Testis (tissue), 3 donors: ENCODE measurements around the gene KCTD18. TPM values are rescaled to one million over a fixed set of nuclear protein-coding genes. Genes with fewer than 3 reads are reported as not detected.

Experiments used
- DNase-seq: peaks from one replicate; pipeline ENCODE4 v3.0.0-alpha.2; 2019
- H3K27ac ChIP-seq, 2 donors: fragments of 200-600 bp; sonication (generic); one replicate each; pipeline ENCODE4 v1.5.1; 2019
- H3K27me3 ChIP-seq: fragments of 200-600 bp; sonication (generic); one replicate; pipeline ENCODE4 v1.5.1; 2019
- H3K36me3 ChIP-seq: fragments of 200-600 bp; sonication (generic); one replicate; pipeline ENCODE4 v1.5.1; 2017; ENCODE audit warnings: low read depth; ENCODE audit errors: missing control alignments
- H3K4me1 ChIP-seq: fragments of 200-600 bp; sonication (generic); one replicate; pipeline ENCODE4 v1.5.1; 2019
- H3K4me3 ChIP-seq, 2 donors: fragments of 200-600 bp; sonication (generic); one replicate each; pipeline ENCODE4 v1.5.1; 2017 to 2019
- H3K9me3 ChIP-seq: fragments of 200-600 bp; sonication (generic); one replicate; pipeline ENCODE4 v1.5.1; 2017
- CTCF ChIP-seq, 3 experiments: fragments of 450-650 bp in 2 of 3; fragments of 200-600 bp in 1 of 3; sonication (generic) in 1 of 3; IDR thresholded peaks; one replicate each; pipeline ENCODE4 v1.5.1; 2016 to 2019; ENCODE audit warnings: antibody characterized with exemption in 3 of 3, mild to moderate bottlenecking in 2 of 3, moderate library complexity in 1 of 3
- POLR2A ChIP-seq: fragments of 450-650 bp; IDR thresholded peaks from one replicate; pipeline ENCODE4 v1.6.1; 2017; ENCODE audit warnings: antibody characterized with exemption, mild to moderate bottlenecking, moderate library complexity
- WGBS, 2 donors: methylation state at CpG; one replicate each; pipeline ENCODE4 v1.1.5; 2018; 5-methylcytosine and 5-hydroxymethylcytosine counted together
- intact Hi-C: fragments of 100-400 bp; cut with DNase I; formaldehyde crosslinking; loops from one replicate; pipeline ENCODE4 v1.15.1; 2023; ENCODE audit warnings: low total_unique reads
- polyA plus RNA-seq: library from polyadenylated mRNA; stranded (reverse); fragments of 350-450 nt; fragmentation: Illumina TruSeq; extraction: RNeasy Lipid Tissue Mini Kit (QIAGEN cat#74804); gene quantifications from one replicate; pipeline ENCODE4 v1.2.3, GENCODE V29; 2014; ENCODE audit warnings: low read depth, low replicate concordance; ENCODE audit not compliant: insufficient read depth
- total RNA-seq, 2 donors: library from RNA; depleted of rRNA; stranded (reverse); fragments of >200 nt; gene quantifications; one replicate each; pipeline ENCODE4 v1.2.3, GENCODE V29; 2016

Gene KCTD18
- total and polyA plus RNA-seq, 3 donors from 2014 or later = 16.9 to 27.1 (median 21.4) TPM

GRCh38 chr2:200470230-200470629, 39.6 kb downstream of the KCTD18 start:
- no peak for TF ChIP-seq CTCF (IDR thresholded peaks at IDR 0.05)
- TF ChIP-seq POLR2A = no peak
- intact Hi-C loops = loop anchor here (10.0 kb wide), 1 partner anchor 165 kb away; the partner anchor contains the start of gene SPATS2L
- WGBS, 2 donors = 25 to 56% methylated on average over 3 of the region's 3 CpGs
- H3K27me3 ChIP-seq = no peaks in the 10 kb centered on the region
- H3K27ac ChIP-seq = no peak overlapping the region
- no peak for DNase-seq
- H3K4me3 ChIP-seq = no peak overlapping the region
- peaks cover 10% of the 10 kb centered on the region for H3K4me1 ChIP-seq
- no peaks in the 10 kb centered on the region for H3K36me3 ChIP-seq
- no peaks in the 10 kb centered on the region for H3K9me3 ChIP-seq

DNA sequence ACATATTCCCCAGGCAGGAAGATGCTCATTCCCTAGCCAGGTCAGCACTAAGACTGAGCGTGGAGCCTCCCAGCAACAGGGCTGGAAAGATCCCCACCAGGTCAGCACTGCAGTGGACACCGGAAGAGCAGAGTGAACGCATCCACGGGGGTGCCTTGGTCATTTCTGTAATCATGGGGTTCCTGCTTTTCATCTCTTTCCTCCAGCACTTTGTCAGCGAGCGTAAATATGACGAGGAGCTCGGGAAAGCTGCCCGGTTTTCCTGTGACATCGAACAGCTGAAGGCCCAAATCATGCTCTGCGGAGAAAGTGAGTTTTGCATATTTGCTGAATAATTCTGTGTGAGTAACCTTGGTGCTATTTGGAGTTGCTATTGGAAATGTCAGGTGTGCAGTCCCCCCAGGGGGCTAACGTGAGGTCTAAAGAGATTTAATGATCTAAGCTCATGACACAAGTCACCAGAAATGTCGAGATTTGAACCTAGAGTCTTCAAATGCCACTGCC, 40.1 kb downstream of the KCTD18 start:
- WGBS, 2 donors = 71 to 77% methylated on average over 10 to 13 of the region's 13 CpGs
- Histone ChIP-seq H3K4me1 (peaks cover 10% of the 10 kb centered on the region), H3K27ac (no peak overlapping the region), H3K36me3 (no peaks in the 10 kb centered on the region), H3K27me3 (no peaks in the 10 kb centered on the region), H3K4me3 (no peak overlapping the region), H3K9me3 (no peaks in the 10 kb centered on the region)
- no peak for DNase-seq
- intact Hi-C loops = loop anchor here (10.0 kb wide), 1 partner anchor 165 kb away; the partner anchor contains the start of gene SPATS2L
- TF ChIP-seq CTCF (IDR thresholded peaks at IDR 0.05) = no peak
- TF ChIP-seq POLR2A = no peak

DNA sequence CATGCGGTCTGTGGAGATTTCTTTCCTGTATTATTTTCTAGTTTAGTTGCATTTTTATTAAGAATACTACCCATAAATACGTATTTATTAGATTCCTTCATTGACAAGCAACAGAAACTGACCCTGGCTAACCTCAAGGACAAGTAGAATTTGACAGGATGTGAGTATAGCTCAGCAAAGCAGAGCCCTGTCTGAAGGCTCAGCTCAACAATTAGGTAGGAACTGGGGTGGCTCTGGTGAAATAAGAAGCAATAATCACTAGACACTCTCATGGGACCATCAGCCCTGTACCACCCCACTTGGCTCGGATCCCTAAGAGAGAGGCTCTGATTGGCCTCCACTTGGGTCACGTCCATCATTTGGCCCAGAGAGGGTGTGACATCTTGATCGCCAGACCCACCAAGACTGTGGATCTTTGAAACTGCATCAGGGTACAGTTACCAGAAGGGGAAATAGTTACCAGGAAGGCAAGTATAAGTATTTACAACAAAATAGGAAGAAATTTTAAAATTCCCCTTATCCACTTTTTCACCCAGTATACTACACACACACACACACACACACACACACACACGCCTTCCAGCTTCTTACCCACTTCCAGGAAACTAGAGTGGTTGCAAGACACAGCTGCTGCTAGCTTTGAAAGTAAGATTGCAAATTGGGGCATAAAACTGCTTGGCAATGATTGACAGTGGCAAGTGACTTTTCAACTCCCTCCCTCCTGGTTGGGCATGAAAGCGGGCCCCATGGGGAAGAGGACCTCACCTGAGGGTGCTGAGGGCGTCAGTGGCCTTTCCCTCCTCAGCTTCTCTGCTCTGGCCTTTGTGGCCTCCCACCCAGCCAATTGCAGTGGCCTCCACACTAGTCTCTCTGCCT, 41.8 kb downstream of the KCTD18 start:
- Histone ChIP-seq H3K4me1 (peaks cover 10% of the 10 kb centered on the region), H3K27me3 (no peaks in the 10 kb centered on the region), H3K36me3 (no peaks in the 10 kb centered on the region), H3K4me3 (no peak overlapping the region), H3K9me3 (no peaks in the 10 kb centered on the region), H3K27ac (peak overlapping the region; percentile 0 to 82)
- intact Hi-C loops = no loop called here
- 79 to 86% methylated on average over 8 of the region's 8 CpGs for WGBS, 2 donors
- DNase-seq = no peak
- no peak for TF ChIP-seq CTCF (IDR thresholded peaks at IDR 0.05)
- TF ChIP-seq POLR2A = no peak

- TF ChIP-seq CTCF (IDR thresholded peaks at IDR 0.05) (no peak), POLR2A (no peak)
- Histone ChIP-seq H3K36me3 (no peaks in the 10 kb centered on the region), H3K9me3 (no peaks in the 10 kb centered on the region), H3K27me3 (no peaks in the 10 kb centered on the region), H3K4me1 (peaks cover 10% of the 10 kb centered on the region), H3K4me3 (no peak overlapping the region), H3K27ac (peak overlapping the region; percentile 40 to 82)
- 45 to 59% methylated on average over 12 of the region's 12 CpGs for WGBS, 2 donors
- DNase-seq = peak; percentile 77
- intact Hi-C loops = no loop called here
Observed at GRCh38 chr2:200466425-200467418, 43.1 kb downstream of the KCTD18 start.
